ENCODE results near the gene TFEB.

Gene TFEB

DNA sequence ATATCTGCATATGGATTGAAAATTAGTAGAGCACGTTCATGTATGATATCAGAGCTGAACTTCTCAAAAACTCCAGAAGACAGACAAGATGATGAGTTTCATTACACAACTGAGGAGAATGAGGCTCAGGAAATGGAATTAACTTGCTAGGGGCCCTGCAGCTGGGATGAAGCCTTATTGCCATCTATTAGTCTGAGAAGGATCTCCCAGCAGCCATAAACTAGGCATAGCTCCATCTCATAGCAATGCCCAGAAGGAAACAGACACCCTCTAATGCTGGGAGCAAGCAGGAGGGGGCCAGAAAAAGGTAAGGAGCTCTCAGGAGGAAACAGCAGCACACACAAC lies 18.0 kb downstream of the TFEB start:
- no peak for DNase-seq (ENCODE audit: low read depth)
- TF ChIP-seq, protein P1, sequence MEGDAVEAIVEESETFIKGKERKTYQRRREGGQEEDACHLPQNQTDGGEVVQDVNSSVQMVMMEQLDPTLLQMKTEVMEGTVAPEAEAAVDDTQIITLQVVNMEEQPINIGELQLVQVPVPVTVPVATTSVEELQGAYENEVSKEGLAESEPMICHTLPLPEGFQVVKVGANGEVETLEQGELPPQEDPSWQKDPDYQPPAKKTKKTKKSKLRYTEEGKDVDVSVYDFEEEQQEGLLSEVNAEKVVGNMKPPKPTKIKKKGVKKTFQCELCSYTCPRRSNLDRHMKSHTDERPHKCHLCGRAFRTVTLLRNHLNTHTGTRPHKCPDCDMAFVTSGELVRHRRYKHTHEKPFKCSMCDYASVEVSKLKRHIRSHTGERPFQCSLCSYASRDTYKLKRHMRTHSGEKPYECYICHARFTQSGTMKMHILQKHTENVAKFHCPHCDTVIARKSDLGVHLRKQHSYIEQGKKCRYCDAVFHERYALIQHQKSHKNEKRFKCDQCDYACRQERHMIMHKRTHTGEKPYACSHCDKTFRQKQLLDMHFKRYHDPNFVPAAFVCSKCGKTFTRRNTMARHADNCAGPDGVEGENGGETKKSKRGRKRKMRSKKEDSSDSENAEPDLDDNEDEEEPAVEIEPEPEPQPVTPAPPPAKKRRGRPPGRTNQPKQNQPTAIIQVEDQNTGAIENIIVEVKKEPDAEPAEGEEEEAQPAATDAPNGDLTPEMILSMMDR (IDR thresholded peaks at IDR 0.05; ENCODE audit: control insufficient read depth, insufficient read depth, low read depth, low read length, missing control alignments), result no peak
- H3K4me3 ChIP-seq (ENCODE audit: control insufficient read depth, low read depth, low read length), result no peak overlapping the region

DNA sequence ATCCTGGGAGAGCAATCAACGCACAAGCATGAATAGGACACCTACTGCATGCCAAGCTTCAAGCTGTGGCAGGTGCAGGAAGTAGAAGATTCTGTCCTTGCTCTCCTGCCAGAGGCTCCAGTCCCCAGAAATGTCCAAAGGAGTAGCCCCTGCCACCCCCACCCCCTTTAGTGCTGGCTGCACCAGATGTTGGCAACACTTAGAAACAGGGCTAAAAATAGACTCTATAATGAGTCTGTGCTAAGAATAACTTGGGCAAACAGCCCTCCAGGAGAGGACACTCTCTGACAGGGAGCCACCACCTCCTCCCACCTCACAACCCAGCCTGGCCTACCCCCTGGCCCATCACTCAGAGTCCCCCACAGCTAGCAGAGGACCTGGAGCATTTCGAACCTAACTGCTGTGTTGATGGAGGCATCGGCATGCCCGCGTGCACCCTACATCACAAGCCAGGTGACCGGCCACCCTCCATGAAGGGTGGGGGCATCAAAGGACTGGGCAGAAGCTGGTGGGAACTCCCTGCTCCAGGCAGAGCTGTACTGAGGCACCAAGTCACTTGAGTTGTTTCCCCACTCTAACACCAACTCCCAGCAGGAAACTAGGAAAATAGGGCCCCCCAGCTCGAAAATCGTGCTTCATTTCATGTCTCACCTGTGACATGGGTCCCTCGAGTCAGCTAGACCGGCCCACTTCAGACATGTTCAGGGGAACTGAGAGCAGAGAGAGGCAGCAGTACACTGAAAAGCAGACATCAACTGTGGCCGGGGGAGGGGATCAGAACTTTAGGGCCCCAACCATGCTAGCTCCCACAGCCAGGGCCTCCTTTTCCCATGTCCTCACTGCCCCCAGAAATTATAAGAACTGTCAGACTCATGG lies 18.7 kb downstream of the TFEB start:
- DNase-seq (ENCODE audit: low read depth), result no peak
- H3K4me3 ChIP-seq (ENCODE audit: control insufficient read depth, low read depth, low read length), result no peak overlapping the region
- TF ChIP-seq, protein P1 (IDR thresholded peaks at IDR 0.05; ENCODE audit: control insufficient read depth, insufficient read depth, low read depth, low read length, missing control alignments), result no peak

- TF ChIP-seq, protein P1 (IDR thresholded peaks at IDR 0.05; ENCODE audit: control insufficient read depth, insufficient read depth, low read depth, low read length, missing control alignments), result no peak
- no peak overlapping the region for H3K4me3 ChIP-seq (ENCODE audit: control insufficient read depth, low read depth, low read length)
- no peak for DNase-seq (ENCODE audit: low read depth)
These were observed 19.5 kb downstream of the TFEB start for GRCh38 chr6:41715795-41716515.

DNA sequence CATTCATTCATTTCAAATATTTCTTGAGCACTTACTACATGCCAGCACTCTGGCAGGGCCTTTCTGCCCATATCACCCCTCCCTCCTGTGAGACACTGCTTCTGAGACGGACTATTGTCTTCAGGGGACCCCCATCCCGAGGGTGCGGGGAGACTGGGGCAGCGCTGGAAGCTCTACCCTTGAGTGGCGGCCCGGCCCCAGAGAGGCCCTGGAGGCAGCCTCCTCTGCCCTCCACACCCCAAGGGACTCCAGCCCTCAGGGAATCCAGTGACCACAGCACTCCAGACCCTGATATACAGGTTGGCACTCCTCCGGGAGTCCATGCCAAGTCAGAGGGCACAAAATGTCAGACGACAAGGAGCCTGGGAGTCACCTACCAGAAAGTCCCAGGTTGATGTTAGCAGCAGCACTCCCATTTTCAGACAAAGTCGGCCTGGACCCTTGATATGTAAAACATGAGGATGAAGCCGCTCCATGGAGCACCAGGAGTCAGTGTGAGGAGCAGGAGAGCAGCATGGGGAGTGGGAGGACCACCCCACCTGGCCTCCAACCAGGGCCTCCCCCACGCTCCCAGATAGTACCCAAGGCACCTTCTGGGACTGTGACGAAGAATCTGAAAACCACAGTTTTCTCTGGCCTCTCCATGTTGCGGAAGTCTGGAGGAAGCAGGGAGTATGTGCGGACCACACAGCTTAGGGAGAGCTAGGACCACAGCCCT lies 20.7 kb downstream of the TFEB start:
- TF ChIP-seq, protein P1 (IDR thresholded peaks at IDR 0.05; ENCODE audit: control insufficient read depth, insufficient read depth, low read depth, low read length, missing control alignments), result no peak
- no peak overlapping the region for H3K4me3 ChIP-seq (ENCODE audit: control insufficient read depth, low read depth, low read length)
- DNase-seq (ENCODE audit: low read depth), result no peak

GRCh38 chr6:41713650-41714291 lies 21.6 kb downstream of the TFEB start:
- no peak overlapping the region for H3K4me3 ChIP-seq (ENCODE audit: control insufficient read depth, low read depth, low read length)
- DNase-seq (ENCODE audit: low read depth), result no peak
- TF ChIP-seq, protein P1 (IDR thresholded peaks at IDR 0.05; ENCODE audit: control insufficient read depth, insufficient read depth, low read depth, low read length, missing control alignments), result no peak

GRCh38 chr6:41713159-41713649 lies 22.2 kb downstream of the TFEB start:
- TF ChIP-seq, protein P1 (IDR thresholded peaks at IDR 0.05; ENCODE audit: control insufficient read depth, insufficient read depth, low read depth, low read length, missing control alignments), result no peak
- no peak for DNase-seq (ENCODE audit: low read depth)
- no peak overlapping the region for H3K4me3 ChIP-seq (ENCODE audit: control insufficient read depth, low read depth, low read length)

All from AG09309 (cell line).